Mesenchymal stem cell (in vitro differentiated cells and primary cell): ENCODE results near the gene SLC10A3.

ENCODE experiments used
- DNase-seq: peaks from one replicate; pipeline ENCODE4 v3.0.0-alpha.2; 2013
- H2AFZ ChIP-seq: one replicate; pipeline ENCODE4 v1.6.1; 2013; ENCODE audit warnings: low read depth, mild to moderate bottlenecking, control low read depth, inconsistent platforms, low read length, moderate library complexity
- H2AK5ac ChIP-seq: 2 replicates; pipeline ENCODE4 v1.6.1; 2013; ENCODE audit warnings: low read length, moderate library complexity, mild to moderate bottlenecking, inconsistent platforms; ENCODE audit not compliant: severe bottlenecking
- H2BK120ac ChIP-seq: one replicate; pipeline ENCODE4 v1.6.1; 2013; ENCODE audit warnings: low read depth, mild to moderate bottlenecking, inconsistent platforms, low read length, moderate library complexity
- H2BK12ac ChIP-seq, 2 experiments: one replicate each; pipeline ENCODE4 v1.6.1; 2013; ENCODE audit warnings: inconsistent platforms in 2 of 2, low read length in 2 of 2, mild to moderate bottlenecking in 2 of 2, moderate library complexity in 2 of 2, control low read depth in 1 of 2
- H2BK15ac ChIP-seq: one replicate; pipeline ENCODE4 v1.6.1; 2013; ENCODE audit warnings: mild to moderate bottlenecking, low read depth, inconsistent platforms; ENCODE audit not compliant: poor library complexity, severe bottlenecking
- H2BK5ac ChIP-seq: 2 replicates; pipeline ENCODE4 v1.6.1; 2013; ENCODE audit warnings: low read depth, mild to moderate bottlenecking, low read length, control low read depth, inconsistent platforms; ENCODE audit not compliant: poor library complexity, severe bottlenecking
- H3K14ac ChIP-seq, 2 experiments: one replicate each; pipeline ENCODE4 v1.6.1; 2013; ENCODE audit warnings: inconsistent platforms in 2 of 2, low read length in 2 of 2, control low read depth in 1 of 2, mild to moderate bottlenecking in 1 of 2, moderate library complexity in 1 of 2
- H3K18ac ChIP-seq, 2 experiments: one replicate each; pipeline ENCODE4 v1.6.1; 2013; ENCODE audit warnings: inconsistent platforms in 2 of 2, low read length in 2 of 2, control low read depth in 1 of 2, low read depth in 1 of 2, mild to moderate bottlenecking in 1 of 2
- H3K23ac ChIP-seq, 2 experiments: one replicate each; pipeline ENCODE4 v1.6.1; 2013; ENCODE audit warnings: inconsistent platforms in 2 of 2, low read length in 2 of 2, mild to moderate bottlenecking in 2 of 2, moderate library complexity in 2 of 2, control low read depth in 1 of 2
- H3K27ac ChIP-seq: 2 replicates; pipeline ENCODE4 v1.5.1; 2013; ENCODE audit warnings: mild to moderate bottlenecking, moderate library complexity, low read length, control low read depth, inconsistent platforms; ENCODE audit not compliant: poor library complexity, severe bottlenecking
- H3K27me3 ChIP-seq, 2 experiments: 2 replicates each; pipeline versions ENCODE4 v1.6.1 to v1.7.0; 2013; ENCODE audit warnings: low read length in 2 of 2, mild to moderate bottlenecking in 2 of 2, moderate library complexity in 2 of 2, control low read depth in 1 of 2, inconsistent platforms in 1 of 2; ENCODE audit not compliant: control insufficient read depth in 1 of 2, insufficient read depth in 1 of 2
- H3K36me3 ChIP-seq, 2 experiments: 2 replicates each; pipeline versions ENCODE4 v1.6.1 to v1.7.0; 2013; ENCODE audit warnings: low read length in 2 of 2, control low read depth in 1 of 2, inconsistent platforms in 1 of 2, low read depth in 1 of 2, mild to moderate bottlenecking in 1 of 2; ENCODE audit not compliant: insufficient read depth in 2 of 2, control insufficient read depth in 1 of 2
- H3K4ac ChIP-seq, 2 experiments: one replicate each; pipeline ENCODE4 v1.6.1; 2013; ENCODE audit warnings: inconsistent platforms in 2 of 2, low read length in 2 of 2, mild to moderate bottlenecking in 2 of 2, moderate library complexity in 2 of 2, control low read depth in 1 of 2, low read depth in 1 of 2
- H3K4me1 ChIP-seq: 2 replicates; pipeline ENCODE4 v1.6.1; 2013; ENCODE audit warnings: low read depth, low read length, control low read depth; ENCODE audit not compliant: control insufficient read depth, insufficient read depth
- H3K4me2 ChIP-seq: 2 replicates; pipeline ENCODE4 v1.6.1; 2013; ENCODE audit warnings: low read length, mild to moderate bottlenecking, inconsistent platforms; ENCODE audit not compliant: poor library complexity, severe bottlenecking
- H3K4me3 ChIP-seq, 2 experiments: 2 replicates each; pipeline versions ENCODE4 v1.5.1 to v1.7.0; 2013; ENCODE audit warnings: low read length in 2 of 2, mild to moderate bottlenecking in 2 of 2, control low read depth in 1 of 2, low read depth in 1 of 2; ENCODE audit not compliant: insufficient read depth in 1 of 2
- H3K79me1 ChIP-seq: replicated peaks from 2 replicates; pipeline ENCODE4 v1.6.1; 2013; ENCODE audit warnings: mild to moderate bottlenecking, control low read depth, low read length, inconsistent platforms; ENCODE audit not compliant: poor library complexity, severe bottlenecking
- H3K9ac ChIP-seq: 2 replicates; pipeline ENCODE4 v1.7.0; 2013; ENCODE audit warnings: mild to moderate bottlenecking, low read length, moderate library complexity
- H3K9me3 ChIP-seq: 2 replicates; pipeline ENCODE4 v1.7.0; 2013; ENCODE audit warnings: mild to moderate bottlenecking, low read length; ENCODE audit not compliant: control insufficient read depth
- H4K8ac ChIP-seq: one replicate; pipeline ENCODE4 v1.6.1; 2013; ENCODE audit warnings: inconsistent platforms, mild to moderate bottlenecking, low read length, moderate library complexity
- H4K91ac ChIP-seq: one replicate; pipeline ENCODE4 v1.6.1; 2013; ENCODE audit warnings: mild to moderate bottlenecking, low read length, inconsistent platforms
- WGBS: methylation state at CpG from one replicate; pipeline ENCODE4 v1.1.7; 2013; ENCODE audit warnings: mixed read lengths; 5-methylcytosine and 5-hydroxymethylcytosine counted together

SLC10A3 gene

GRCh38 chrX:154486396-154487207 is 3.8 kb downstream of the SLC10A3 start, which contains the start of gene UBL4A:
Gene UBL4A, minus strand, starts transcription at chrX:154486615. Its CDS starts 31 bp downstream, at chrX:154486584.
- no peaks in the 10 kb centered on the region for H3K9me3 ChIP-seq
- peak within 1 kb of the TSS; percentile 80 for H4K91ac ChIP-seq
- H2BK15ac ChIP-seq = peak within 1 kb of the TSS; percentile 83
- H3K4me1 ChIP-seq = peaks cover 28% of the 10 kb centered on the region
- peaks cover 0 to 10% of the 10 kb centered on the region in 2 experiments for H3K27me3 ChIP-seq
- peak; percentile 47 for DNase-seq
- peak within 1 kb of the TSS; percentile 33 for H3K27ac ChIP-seq
- peak within 1 kb of the TSS; percentile 71 for H2BK120ac ChIP-seq
- H3K23ac ChIP-seq = no peak within 1 kb of the TSS
- H2BK12ac ChIP-seq = peak within 1 kb of the TSS in 1 of 2 experiments; percentile 78
- peak within 1 kb of the TSS; percentile 77 for H2AFZ ChIP-seq
- H3K4me2 ChIP-seq = peak within 1 kb of the TSS; percentile 77
- WGBS = 6% methylated on average over 14 of the region's 95 CpGs
- peak within 1 kb of the TSS in 1 of 2 experiments; percentile 80 for H3K4ac ChIP-seq
- peaks cover 33 to 41% of the 10 kb centered on the region in 2 experiments for H3K36me3 ChIP-seq
- H4K8ac ChIP-seq = peak within 1 kb of the TSS; percentile 49
- peak within 1 kb of the TSS in 1 of 2 experiments; percentile 98 for H3K14ac ChIP-seq
- peak within 1 kb of the TSS; percentile 28 to 87 for H3K18ac ChIP-seq
- H3K79me1 ChIP-seq = peaks cover 16% of the 10 kb centered on the region
- H2AK5ac ChIP-seq = peak within 1 kb of the TSS; percentile 62
- H3K9ac ChIP-seq = peak within 1 kb of the TSS; percentile 69
- peak within 1 kb of the TSS; percentile 73 to 78 for H3K4me3 ChIP-seq
- H2BK5ac ChIP-seq = no peak within 1 kb of the TSS

DNA sequence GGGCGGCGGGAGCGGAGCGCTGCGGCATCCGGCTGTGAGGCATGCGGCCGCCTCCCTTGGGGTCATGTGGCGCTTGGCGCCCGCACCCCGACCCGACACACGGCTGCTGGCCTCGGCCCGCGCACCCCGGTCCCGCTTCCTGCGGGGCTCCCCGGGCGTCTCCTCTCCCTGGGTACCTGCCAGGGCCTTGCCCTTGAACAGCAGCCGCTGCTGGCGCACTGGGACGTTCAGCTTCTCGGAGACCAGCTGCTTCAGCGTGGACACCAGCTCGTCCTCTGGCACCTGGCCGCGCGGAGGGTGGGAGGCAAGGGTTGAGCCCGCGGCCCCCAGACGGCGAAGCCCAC is 4.4 kb downstream of the SLC10A3 start:
- Histone ChIP-seq H3K36me3 (peaks cover 33 to 41% of the 10 kb centered on the region in 2 experiments), H2BK12ac (no peak overlapping the region), H4K91ac (peak overlapping the region; percentile 15), H3K27ac (no peak overlapping the region), H3K9ac (peak overlapping the region; percentile 69), H2AK5ac (no peak overlapping the region), H2BK120ac (peak overlapping the region; percentile 71), H3K4me2 (peak overlapping the region; percentile 77), H3K14ac (peak overlapping the region in 1 of 2 experiments; percentile 98), H3K79me1 (peaks cover 16% of the 10 kb centered on the region), H3K18ac (peak overlapping the region; percentile 28 to 87), H3K4me1 (peaks cover 28% of the 10 kb centered on the region), H4K8ac (peak overlapping the region; percentile 49), H3K4me3 (peak overlapping the region; percentile 73 to 78), H3K4ac (peak overlapping the region in 1 of 2 experiments; percentile 80), H2BK5ac (no peak overlapping the region), H3K27me3 (peaks cover 0 to 12% of the 10 kb centered on the region in 2 experiments), H3K9me3 (no peaks in the 10 kb centered on the region), H3K23ac (no peak overlapping the region), H2BK15ac (no peak overlapping the region), H2AFZ (peak overlapping the region; percentile 77)
- no peak for DNase-seq
- WGBS = 7% methylated on average over 6 of the region's 35 CpGs

DNA sequence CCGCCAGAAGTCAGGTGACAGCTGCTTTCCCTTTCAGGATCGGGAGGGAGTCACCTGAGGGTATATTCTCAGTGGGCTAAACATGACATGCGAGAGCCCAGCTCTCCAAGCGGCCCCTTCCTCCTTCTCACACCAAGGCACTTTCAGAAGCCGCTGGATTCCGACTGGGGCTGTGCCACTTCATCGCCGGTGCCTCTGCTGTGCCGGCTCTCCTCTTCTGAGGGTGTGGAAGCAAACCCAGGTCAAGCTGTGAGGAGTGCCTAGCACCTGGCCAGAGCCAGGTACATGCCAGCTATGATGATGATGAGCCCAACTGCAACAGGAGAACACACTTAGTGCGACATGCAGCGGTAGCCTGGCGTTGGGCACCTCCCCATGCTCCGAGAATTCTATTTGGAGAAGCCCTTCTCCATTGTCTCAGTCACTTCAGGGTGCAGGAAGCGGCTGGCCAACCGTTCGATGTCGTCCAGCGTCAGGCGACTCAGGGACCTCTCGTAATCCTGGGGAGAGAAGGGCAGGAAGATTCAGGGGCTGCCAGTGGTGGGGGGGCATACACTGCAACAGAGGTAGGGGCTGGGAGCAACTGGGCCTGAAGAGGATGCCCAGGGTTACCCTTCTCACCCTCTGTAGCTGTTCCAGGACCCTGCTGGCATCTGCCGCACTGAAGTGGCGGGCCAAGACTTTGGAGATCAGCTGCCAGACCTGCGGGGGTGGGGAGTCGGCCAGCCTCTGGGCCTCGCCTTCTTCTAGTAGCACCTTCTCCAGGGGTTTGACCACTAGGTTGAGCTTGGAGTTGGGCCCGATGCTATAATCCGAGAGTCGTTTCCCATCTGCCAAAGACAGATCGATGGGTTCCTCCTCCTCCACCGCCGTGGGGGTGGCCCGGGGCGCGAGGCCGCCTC is 5.0 kb downstream of the SLC10A3 start:
- Histone ChIP-seq H4K8ac (peak overlapping the region; percentile 23), H3K9ac (peak overlapping the region; percentile 69), H2AFZ (no peak overlapping the region), H2BK12ac (no peak overlapping the region), H3K27ac (no peak overlapping the region), H3K18ac (peak overlapping the region; percentile 28 to 87), H3K36me3 (peaks cover 33 to 41% of the 10 kb centered on the region in 2 experiments), H3K4me1 (peaks cover 28% of the 10 kb centered on the region), H3K4me2 (peak overlapping the region; percentile 77), H2BK5ac (no peak overlapping the region), H3K9me3 (no peaks in the 10 kb centered on the region), H3K14ac (no peak overlapping the region), H4K91ac (peak overlapping the region; percentile 27), H3K79me1 (peaks cover 16% of the 10 kb centered on the region), H3K4me3 (peak overlapping the region; percentile 73 to 78), H2AK5ac (no peak overlapping the region), H3K4ac (no peak overlapping the region), H2BK15ac (peak overlapping the region; percentile 28), H3K23ac (no peak overlapping the region), H2BK120ac (no peak overlapping the region), H3K27me3 (peaks cover 0 to 12% of the 10 kb centered on the region in 2 experiments)
- 80% methylated on average over 22 of the region's 35 CpGs for WGBS
- no peak for DNase-seq
